Neural cell (in vitro differentiated cells): ENCODE data around the gene SUCLG2. TPM values are rescaled to one million over a fixed set of nuclear protein-coding genes. Genes with fewer than 3 reads are reported as not detected.

ENCODE experiments used
- H2AFZ ChIP-seq: fragments of 200-600, 300-800 bp; sonication (generic), shearing (Covaris generic); 2 replicates; pipeline ENCODE4 v1.6.0; 2014; ENCODE audit warnings: low read depth, mild to moderate bottlenecking, antibody characterized with exemption, low read length, moderate library complexity
- H3F3A ChIP-seq: fragments of 200-600 bp; shearing (Covaris generic); 2 replicates; pipeline ENCODE4 v1.6.1; 2016; ENCODE audit warnings: mild to moderate bottlenecking, moderate library complexity, mixed read lengths, antibody characterized with exemption, low read length; ENCODE audit not compliant: insufficient read depth, poor library complexity, severe bottlenecking
- H3K27ac ChIP-seq: fragments of 200-600, 300-800 bp; sonication (generic), shearing (Covaris generic); 2 replicates; pipeline ENCODE4 v1.5.1; 2014; ENCODE audit warnings: mild to moderate bottlenecking, low read length, moderate library complexity
- H3K27me3 ChIP-seq: fragments of 300-800, 200-600 bp; sonication (generic), shearing (Covaris generic); 2 replicates; pipeline ENCODE4 v1.6.0; 2014; ENCODE audit warnings: mild to moderate bottlenecking, low read depth, low read length, moderate library complexity; ENCODE audit not compliant: insufficient read depth
- H3K36me3 ChIP-seq: fragments of 300-800, 200-600 bp; sonication (generic), shearing (Covaris generic); 2 replicates; pipeline ENCODE4 v1.5.1; 2014; ENCODE audit warnings: mild to moderate bottlenecking, antibody characterized with exemption, low read length, moderate library complexity; ENCODE audit not compliant: insufficient read depth
- H3K4me2 ChIP-seq: fragments of 300-800, 200-600 bp; sonication (generic), shearing (Covaris generic); 2 replicates; pipeline ENCODE4 v1.6.0; 2014; ENCODE audit warnings: mild to moderate bottlenecking, low read length
- H3K4me3 ChIP-seq: fragments of 300-800, 200-600 bp; sonication (generic), shearing (Covaris generic); 2 replicates; pipeline ENCODE4 v1.5.1; 2014; ENCODE audit warnings: mild to moderate bottlenecking, low read length, moderate library complexity
- H3K79me2 ChIP-seq: fragments of 200-600 bp; shearing (Covaris generic); replicated peaks from 2 replicates; pipeline ENCODE4 v1.6.0; 2014; ENCODE audit warnings: mild to moderate bottlenecking, low read length, moderate library complexity; ENCODE audit not compliant: insufficient read depth
- H3K9ac ChIP-seq: fragments of 300-800, 200-600 bp; sonication (generic), shearing (Covaris generic); 2 replicates; pipeline ENCODE4 v1.6.1; 2016; ENCODE audit warnings: mild to moderate bottlenecking, low read length, mixed read lengths
- H3K9me2 ChIP-seq: fragments of 200-600 bp; shearing (Covaris generic); 2 replicates; pipeline ENCODE4 v1.6.1; 2016; ENCODE audit warnings: mild to moderate bottlenecking, low read length, mixed read lengths; ENCODE audit not compliant: insufficient read depth
- H3K9me3 ChIP-seq: fragments of 200-600, 300-800 bp; sonication (generic), shearing (Covaris generic); 2 replicates; pipeline ENCODE4 v1.6.1; 2016; ENCODE audit warnings: mild to moderate bottlenecking, mixed run types, low read length, moderate library complexity, mixed read lengths
- H4K20me1 ChIP-seq: fragments of 200-600 bp; shearing (Covaris generic); 2 replicates; pipeline ENCODE4 v1.6.1; 2016; ENCODE audit warnings: mild to moderate bottlenecking, mixed run types; ENCODE audit not compliant: insufficient read depth
- CTCF ChIP-seq: fragments of 450-650 bp; IDR thresholded peaks from 2 replicates; pipeline ENCODE4 v1.5.1; 2014; ENCODE audit warnings: antibody characterized with exemption, mild to moderate bottlenecking, moderate library complexity; ENCODE audit not compliant: poor library complexity, severe bottlenecking
- EP300 ChIP-seq: fragments of 450-650 bp; conservative IDR thresholded peaks from 2 replicates; pipeline ENCODE4 v1.6.1; 2014; ENCODE audit warnings: antibody characterized with exemption, mild to moderate bottlenecking, moderate library complexity; ENCODE audit not compliant: poor library complexity, severe bottlenecking
- EZH2 ChIP-seq: fragments of 200-600, 300-800 bp; shearing (Covaris generic), sonication (generic); IDR thresholded peaks from 2 replicates; pipeline ENCODE4 v1.6.1; 2014; ENCODE audit warnings: antibody characterized with exemption, low read length, borderline replicate concordance, mild to moderate bottlenecking; ENCODE audit not compliant: insufficient read depth, poor library complexity, severe bottlenecking
- MXI1 ChIP-seq: fragments of 450-650 bp; conservative IDR thresholded peaks from 2 replicates; pipeline ENCODE4 v1.6.1; 2014; ENCODE audit warnings: antibody characterized with exemption, mild to moderate bottlenecking; ENCODE audit not compliant: poor library complexity, severe bottlenecking
- POLR2AphosphoS5 ChIP-seq: IDR thresholded peaks from 2 replicates; pipeline ENCODE4 v1.6.1; 2012
- RAD21 ChIP-seq: fragments of 450-650 bp; conservative IDR thresholded peaks from 2 replicates; pipeline ENCODE4 v1.6.1; 2014; ENCODE audit warnings: antibody characterized with exemption, mild to moderate bottlenecking, moderate library complexity
- REST ChIP-seq: IDR thresholded peaks from 2 replicates; pipeline ENCODE4 v1.6.1; 2012; ENCODE audit warnings: borderline replicate concordance
- SMC3 ChIP-seq: fragments of 450-650 bp; conservative IDR thresholded peaks from 2 replicates; pipeline ENCODE4 v1.6.1; 2014; ENCODE audit warnings: antibody characterized with exemption, mild to moderate bottlenecking, moderate library complexity; ENCODE audit not compliant: poor library complexity
- TAF1 ChIP-seq: IDR thresholded peaks from 2 replicates; pipeline ENCODE4 v1.6.1; 2012; ENCODE audit warnings: low read depth
- polyA plus RNA-seq: library from polyadenylated mRNA; depleted of rRNA; stranded (reverse); fragments of >200 nt; gene quantifications from 2 replicates; pipeline ENCODE4 v1.2.3, GENCODE V29; 2014

SUCLG2 gene
- polyA plus RNA-seq, 1 donor from 2014 or later = 0.15 TPM

DNA sequence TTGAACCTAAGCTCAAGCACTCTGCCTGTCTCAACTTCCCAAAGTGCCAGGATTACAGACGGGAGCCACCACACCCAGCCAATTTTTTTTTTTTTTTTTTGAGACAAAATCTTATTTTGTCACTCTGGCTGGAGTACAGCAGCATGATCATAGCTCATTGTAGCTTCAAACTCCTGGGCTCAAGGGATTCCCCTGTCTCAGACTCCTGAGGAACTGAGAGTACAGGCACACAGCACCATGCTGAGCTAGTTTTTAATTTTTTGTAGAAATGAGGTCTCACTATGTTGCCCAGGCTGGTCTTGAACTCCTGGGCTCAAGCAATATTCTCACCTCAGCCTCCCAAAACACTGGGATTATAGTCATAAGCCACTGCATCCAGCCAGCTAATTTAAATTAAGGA is 36.8 kb upstream of the SUCLG2 start:
- H3K9me2 ChIP-seq = no peaks in the 10 kb centered on the region
- TF ChIP-seq SMC3 (no peak), EP300 (no peak), MXI1 (no peak), CTCF (no peak), RAD21 (no peak), REST (no peak), POLR2AphosphoS5 (no peak), TAF1 (no peak), EZH2 (no peak)
- no peak overlapping the region for H3K4me2 ChIP-seq
- no peaks in the 10 kb centered on the region for H3K36me3 ChIP-seq
- H3K9me3 ChIP-seq = no peaks in the 10 kb centered on the region
- no peak overlapping the region for H3K27ac ChIP-seq
- H3K9ac ChIP-seq = no peak overlapping the region
- H3F3A ChIP-seq = no peaks in the 10 kb centered on the region
- H2AFZ ChIP-seq = no peak overlapping the region
- H3K4me3 ChIP-seq = no peak overlapping the region
- no peaks in the 10 kb centered on the region for H3K79me2 ChIP-seq
- H4K20me1 ChIP-seq = no peaks in the 10 kb centered on the region
- H3K27me3 ChIP-seq = no peaks in the 10 kb centered on the region

GRCh38 chr3:67689806-67690205 is 35.4 kb upstream of the SUCLG2 start:
- Histone ChIP-seq H3K9me2 (no peaks in the 10 kb centered on the region), H3K4me2 (no peak overlapping the region), H3K9me3 (no peaks in the 10 kb centered on the region), H2AFZ (no peak overlapping the region), H3F3A (no peaks in the 10 kb centered on the region), H3K27me3 (no peaks in the 10 kb centered on the region), H3K79me2 (no peaks in the 10 kb centered on the region), H3K4me3 (no peak overlapping the region), H3K36me3 (no peaks in the 10 kb centered on the region), H3K9ac (no peak overlapping the region), H3K27ac (no peak overlapping the region), H4K20me1 (no peaks in the 10 kb centered on the region)
- no peak for TF ChIP-seq EZH2
- TF ChIP-seq POLR2AphosphoS5 = no peak
- no peak for TF ChIP-seq MXI1
- no peak for TF ChIP-seq SMC3
- TF ChIP-seq RAD21 = no peak
- TF ChIP-seq TAF1 = no peak
- TF ChIP-seq CTCF = no peak
- TF ChIP-seq REST = no peak
- no peak for TF ChIP-seq EP300
